GM12801 (cell line): ENCODE results near the gene PP2D1.

ENCODE experiments used
- CTCF ChIP-seq: IDR thresholded peaks from one replicate; pipeline ENCODE4 v1.5.1; 2011; ENCODE audit warnings: control low read depth; ENCODE audit not compliant: insufficient read length; ENCODE audit errors: extremely low read depth

Gene PP2D1

GRCh38 chr3:19940643-19941042 lies 71.4 kb downstream of the PP2D1 start:
- no peak for TF ChIP-seq CTCF

GRCh38 chr3:19938295-19938627 lies 73.8 kb downstream of the PP2D1 start:
- TF ChIP-seq CTCF = no peak

GRCh38 chr3:19937459-19938294 lies 74.4 kb downstream of the PP2D1 start:
- no peak for TF ChIP-seq CTCF
